Subcutaneous abdominal adipose tissue (tissue), 5 donors: ENCODE data around the gene LITAF.
"Not testable (repeated sequence)": the region's sequence is repeated elsewhere in the genome, so short reads cannot be mapped to it uniquely, and the experiment has no call there.

Experiments used
- H3K27ac ChIP-seq: one replicate; pipeline ENCODE4 v1.7.0; 2013; ENCODE audit warnings: low read depth, mild to moderate bottlenecking, inconsistent platforms, low read length, moderate library complexity
- H3K27me3 ChIP-seq, 5 donors: one replicate each; pipeline ENCODE4 v1.7.0; 2013; ENCODE audit warnings: low read length in 5 of 5, inconsistent platforms in 1 of 5; ENCODE audit not compliant: control insufficient read depth in 5 of 5, insufficient read depth in 4 of 5
- H3K36me3 ChIP-seq, 5 donors: one replicate each; pipeline ENCODE4 v1.7.0; 2013; ENCODE audit warnings: low read length in 5 of 5; ENCODE audit not compliant: control insufficient read depth in 5 of 5, insufficient read depth in 5 of 5
- H3K4me1 ChIP-seq, 5 donors: one replicate each; pipeline ENCODE4 v1.7.0; 2013; ENCODE audit warnings: low read length in 5 of 5, mild to moderate bottlenecking in 3 of 5, moderate library complexity in 1 of 5; ENCODE audit not compliant: control insufficient read depth in 5 of 5, insufficient read depth in 5 of 5
- H3K4me3 ChIP-seq, 5 donors: one replicate each; pipeline ENCODE4 v1.7.0; 2013; ENCODE audit warnings: low read length in 5 of 5, low read depth in 1 of 5
- H3K9ac ChIP-seq, 5 donors: one replicate each; pipeline ENCODE4 v1.7.0; 2013; ENCODE audit warnings: low read length in 5 of 5, mild to moderate bottlenecking in 4 of 5, moderate library complexity in 3 of 5
- H3K9me3 ChIP-seq, 5 donors: one replicate each; pipeline ENCODE4 v1.7.0; 2013; ENCODE audit warnings: low read length in 5 of 5; ENCODE audit not compliant: control insufficient read depth in 5 of 5
- donor health status: healthy.
- donor health status: healthy.
- donor health status: healthy.
- donor health status: healthy.
- donor health status: healthy.

Gene LITAF

GRCh38 chr16:11580451-11581086, 6.2 kb downstream of the LITAF start:
- Histone ChIP-seq H3K36me3 (peaks cover 0 to 8% (median 2%) of the 10 kb centered on the region in 5 donors), H3K27ac (no peak overlapping the region), H3K9me3 (no peaks in the 10 kb centered on the region), H3K9ac (no peak overlapping the region), H3K27me3 (no peaks in the 10 kb centered on the region), H3K4me1 (peaks cover 4 to 58% (median 47%) of the 10 kb centered on the region in 5 donors), H3K4me3 (no peak overlapping the region)

GRCh38 chr16:11577290-11577660, 9.4 kb downstream of the LITAF start:
- Histone ChIP-seq H3K36me3 (peaks cover 0 to 10% (median 0%) of the 10 kb centered on the region in 5 donors), H3K4me1 (peaks cover 2 to 48% (median 25%) of the 10 kb centered on the region in 5 donors)
- H3K27ac ChIP-seq, H3K9ac ChIP-seq, H3K27me3 ChIP-seq, H3K4me3 ChIP-seq, H3K9me3 ChIP-seq: not testable (repeated sequence)

GRCh38 chr16:11576427-11577289, 10.1 kb downstream of the LITAF start:
- peaks cover 0 to 13% (median 0%) of the 10 kb centered on the region in 5 donors for H3K36me3 ChIP-seq
- peaks cover 2 to 52% (median 28%) of the 10 kb centered on the region in 5 donors for H3K4me1 ChIP-seq
- H3K27me3 ChIP-seq, result no peaks in the 10 kb centered on the region
- no peak overlapping the region for H3K4me3 ChIP-seq
- peak overlapping the region; percentile 24 for H3K27ac ChIP-seq
- no peak overlapping the region for H3K9ac ChIP-seq
- no peaks in the 10 kb centered on the region for H3K9me3 ChIP-seq

- H3K27ac ChIP-seq, result peak overlapping the region; percentile 79
- H3K9me3 ChIP-seq, result no peaks in the 10 kb centered on the region
- H3K4me3 ChIP-seq, result no peak overlapping the region
- no peaks in the 10 kb centered on the region for H3K27me3 ChIP-seq
- no peak overlapping the region for H3K9ac ChIP-seq
- peaks cover 0 to 16% (median 0%) of the 10 kb centered on the region in 5 donors for H3K36me3 ChIP-seq
- peaks cover 2 to 61% (median 40%) of the 10 kb centered on the region in 5 donors for H3K4me1 ChIP-seq
These were observed 11.5 kb downstream of the LITAF start for GRCh38 chr16:11575223-11575589.

GRCh38 chr16:11572301-11572995, 14.3 kb downstream of the LITAF start:
- H3K4me1 ChIP-seq, result peaks cover under 1 to 54% (median 37%) of the 10 kb centered on the region in 5 donors
- no peaks in the 10 kb centered on the region for H3K9me3 ChIP-seq
- H3K27ac ChIP-seq, result no peak overlapping the region
- H3K9ac ChIP-seq, result no peak overlapping the region
- no peak overlapping the region for H3K4me3 ChIP-seq
- peaks cover 0 to 31% (median 9%) of the 10 kb centered on the region in 5 donors for H3K36me3 ChIP-seq
- no peaks in the 10 kb centered on the region for H3K27me3 ChIP-seq

GRCh38 chr16:11571549-11571948, 15.2 kb downstream of the LITAF start:
- H3K36me3 ChIP-seq, result peaks cover 0 to 38% (median 9%) of the 10 kb centered on the region in 5 donors
- no peak overlapping the region for H3K27ac ChIP-seq
- H3K4me3 ChIP-seq, result no peak overlapping the region
- no peaks in the 10 kb centered on the region for H3K9me3 ChIP-seq
- peak overlapping the region in 1 of 5 donors; percentile 6 for H3K9ac ChIP-seq
- H3K4me1 ChIP-seq, result peaks cover 0 to 45% (median 31%) of the 10 kb centered on the region in 5 donors
- H3K27me3 ChIP-seq, result no peaks in the 10 kb centered on the region

GRCh38 chr16:11570806-11571205, 15.9 kb downstream of the LITAF start:
- Histone ChIP-seq H3K4me3 (no peak overlapping the region), H3K36me3 (peaks cover 0 to 44% (median 9%) of the 10 kb centered on the region in 5 donors), H3K4me1 (peaks cover 0 to 42% (median 26%) of the 10 kb centered on the region in 5 donors), H3K27me3 (no peaks in the 10 kb centered on the region), H3K27ac (peak overlapping the region; percentile 6), H3K9ac (peak overlapping the region in 1 of 5 donors; percentile 17), H3K9me3 (no peaks in the 10 kb centered on the region)

GRCh38 chr16:11570258-11570657, 16.5 kb downstream of the LITAF start:
- Histone ChIP-seq H3K4me1 (peaks cover 2 to 37% (median 23%) of the 10 kb centered on the region in 5 donors), H3K27ac (peak overlapping the region; percentile 6), H3K36me3 (peaks cover 0 to 48% (median 9%) of the 10 kb centered on the region in 5 donors)

GRCh38 chr16:11566398-11566797, 20.3 kb downstream of the LITAF start:
- no peak overlapping the region for H3K9ac ChIP-seq
- no peaks in the 10 kb centered on the region for H3K9me3 ChIP-seq
- no peak overlapping the region for H3K27ac ChIP-seq
- H3K4me1 ChIP-seq, result peaks cover 2 to 26% (median 16%) of the 10 kb centered on the region in 5 donors
- H3K36me3 ChIP-seq, result peaks cover 0 to 41% (median 9%) of the 10 kb centered on the region in 5 donors
- no peaks in the 10 kb centered on the region for H3K27me3 ChIP-seq
- H3K4me3 ChIP-seq, result no peak overlapping the region

More at GRCh38 chr16:11570258-11570657, 16.5 kb downstream of the LITAF start:
- Histone ChIP-seq H3K27me3 (no peaks in the 10 kb centered on the region), H3K4me3 (no peak overlapping the region), H3K9ac (no peak overlapping the region), H3K9me3 (no peaks in the 10 kb centered on the region)
